HTERT RPE-1 (cell line): ENCODE data around the gene ZC3HAV1.
"Not testable (repeated sequence)": the region's sequence is repeated elsewhere in the genome, so short reads cannot be mapped to it uniquely, and the experiment has no call there.

Experiments used
- in situ Hi-C: fragments of 300-500 bp; cut with MboI; formaldehyde crosslinking; loops from 4 replicates; pipeline ENCODE4 v1.14.3; 2020; ENCODE audit warnings: low sequenced_read_pairs

The ZC3HAV1 gene

DNA sequence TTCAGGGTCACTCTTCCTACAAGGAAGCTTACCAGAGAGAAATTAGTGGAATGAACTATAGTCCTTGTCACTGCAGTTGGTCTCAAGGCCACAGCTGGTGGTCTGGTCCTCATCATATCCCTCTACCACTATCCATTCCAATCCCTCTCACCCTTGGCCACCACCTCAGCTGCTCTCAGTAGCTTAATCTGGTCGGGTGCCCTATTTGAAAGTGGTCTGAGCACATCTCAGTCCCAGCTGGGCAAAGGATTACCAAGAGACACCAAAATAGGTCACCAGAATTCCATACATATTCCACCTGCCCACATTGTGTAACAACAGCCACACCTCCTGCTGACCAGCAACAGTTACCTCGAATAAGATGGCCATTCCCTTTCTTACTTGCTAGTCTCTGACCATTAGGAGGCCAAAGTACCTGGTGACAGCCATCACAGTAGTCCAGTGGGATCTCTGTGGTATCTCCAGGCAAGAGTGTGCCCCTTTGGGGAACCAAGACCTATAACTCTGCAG is 3.3 kb upstream of the ZC3HAV1 start:
- in situ Hi-C loops, result no loop called here

DNA sequence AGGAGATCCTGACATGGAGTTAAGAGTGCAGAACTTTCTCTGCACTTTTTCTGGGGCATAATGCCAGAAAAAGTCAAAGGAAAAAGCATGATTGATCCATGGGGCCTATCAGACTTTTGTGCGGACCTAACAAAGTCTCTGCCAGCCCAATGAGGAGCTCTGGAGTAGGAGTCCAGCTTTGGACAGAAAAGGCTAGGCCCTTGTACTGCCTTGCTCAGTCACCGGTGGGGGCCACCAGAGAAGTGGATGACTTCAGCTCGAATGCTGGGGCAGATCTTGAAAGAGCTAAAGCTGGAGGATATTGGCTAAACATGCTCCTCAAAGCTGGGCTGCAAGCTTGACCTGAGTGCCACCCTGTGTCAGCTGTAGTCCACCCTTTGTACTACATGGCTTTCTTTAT is 2.8 kb upstream of the ZC3HAV1 start:
- in situ Hi-C loops, result no loop called here

DNA sequence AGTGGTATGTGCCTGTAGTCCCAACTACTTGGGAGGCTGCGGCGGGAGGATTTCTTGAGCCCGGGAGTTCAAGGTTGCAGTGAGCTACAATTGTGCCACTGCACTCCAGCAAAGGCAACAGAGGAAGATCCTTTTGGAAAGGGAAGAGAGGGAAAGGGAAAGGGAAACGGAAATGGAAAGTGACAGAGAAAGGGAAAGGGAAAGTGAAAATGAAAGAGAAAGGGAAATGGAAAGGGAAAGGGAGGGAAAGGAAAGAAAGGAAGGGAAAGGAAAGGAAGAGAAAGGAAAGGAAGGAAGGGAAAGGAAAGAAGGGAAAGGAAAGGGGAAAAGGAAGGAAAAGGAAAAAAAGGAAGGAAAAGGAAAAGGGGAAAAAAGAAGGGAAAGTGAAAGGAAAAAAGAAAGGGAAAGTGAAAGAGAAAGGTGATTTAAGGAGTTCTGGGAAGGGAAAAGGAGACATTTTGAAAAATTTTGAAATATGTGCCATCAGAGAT is 2.3 kb upstream of the ZC3HAV1 start:
- in situ Hi-C loops, result no loop called here

DNA sequence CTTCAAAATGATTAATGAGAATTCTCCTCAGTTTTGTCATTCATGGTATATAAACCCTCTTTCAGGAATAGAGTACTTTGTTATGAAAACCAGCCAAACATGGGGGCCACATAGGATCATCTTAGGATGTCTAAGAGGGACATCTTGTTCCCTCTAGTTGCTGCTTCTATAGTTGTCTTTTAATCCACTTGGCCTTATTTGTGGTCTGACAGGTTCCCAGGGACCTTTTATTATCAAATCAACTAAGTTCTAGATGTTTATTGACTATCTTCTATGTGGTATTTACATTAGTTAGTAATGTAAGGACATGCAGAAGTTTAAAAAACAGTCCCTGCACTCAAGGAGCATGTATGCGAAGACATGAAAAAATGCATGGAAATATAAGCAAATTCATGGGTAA is 1.6 kb upstream of the ZC3HAV1 start:
- in situ Hi-C loops, result no loop called here

DNA sequence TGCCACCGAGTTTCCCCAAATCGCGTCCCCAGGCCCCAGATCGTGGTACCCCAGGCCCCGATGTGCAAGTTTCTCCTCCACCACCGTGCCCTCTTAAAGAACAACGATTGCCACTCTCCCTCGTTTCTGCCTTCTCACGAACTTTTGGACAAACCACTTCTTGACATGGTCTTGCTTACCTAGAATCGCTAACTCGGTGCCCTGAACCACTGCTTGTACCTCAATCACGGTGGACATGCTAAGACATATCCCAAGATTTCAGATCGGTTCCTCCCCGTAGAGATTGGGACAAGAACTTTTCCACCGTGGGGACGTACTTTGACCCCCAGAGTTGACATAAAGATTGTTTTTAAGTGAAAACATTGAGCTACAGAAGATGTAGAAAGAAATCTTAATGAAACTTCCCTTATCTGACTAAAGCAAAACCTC is 477 bp upstream of the ZC3HAV1 start:
- in situ Hi-C loops, result no loop called here

DNA sequence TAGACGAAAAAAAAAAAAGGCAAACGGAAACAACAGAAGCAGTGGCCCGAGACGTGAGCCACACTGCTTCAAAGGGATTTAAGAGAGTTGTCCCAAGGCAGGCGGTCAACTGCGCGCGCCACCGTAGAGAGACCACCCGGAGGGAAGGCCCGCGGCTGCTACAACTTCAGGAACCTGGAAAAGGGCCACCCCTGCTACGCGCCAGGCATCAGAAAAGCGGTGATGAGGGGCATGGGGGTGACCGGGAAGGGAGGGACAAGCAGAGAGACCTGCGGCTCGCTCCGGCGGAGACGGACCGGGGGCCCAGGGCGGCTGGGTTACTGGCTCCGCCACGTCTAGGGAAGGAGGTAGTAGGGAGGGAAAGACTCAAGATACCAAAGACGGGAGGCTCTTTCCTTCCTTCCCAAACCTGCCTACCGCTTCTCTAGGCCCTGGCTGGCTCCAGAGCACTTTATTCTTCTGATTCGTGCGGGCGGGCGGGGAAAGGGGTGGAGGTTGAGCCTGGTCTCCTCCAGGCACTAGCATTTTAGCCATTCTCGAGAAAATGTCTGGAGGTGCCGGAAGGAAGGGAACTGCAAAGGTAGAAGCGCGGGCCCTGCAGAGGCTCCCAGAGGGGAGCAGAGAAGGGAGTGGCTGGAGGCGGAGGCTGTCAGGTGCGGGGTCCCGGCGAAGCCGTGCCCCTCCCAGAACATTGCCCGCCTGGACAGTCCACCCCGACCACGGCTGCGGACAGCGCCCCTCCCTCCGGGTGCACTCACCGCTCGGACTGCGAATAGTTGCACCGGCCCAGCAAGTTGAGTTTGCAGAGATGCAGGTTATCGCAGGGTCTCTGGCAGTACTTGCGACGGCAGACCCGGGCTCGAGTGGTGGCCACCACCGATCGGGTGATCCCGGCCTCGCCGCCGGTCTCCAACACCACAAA is 993 bp downstream of the ZC3HAV1 start:
- in situ Hi-C loops, result no loop called here

DNA sequence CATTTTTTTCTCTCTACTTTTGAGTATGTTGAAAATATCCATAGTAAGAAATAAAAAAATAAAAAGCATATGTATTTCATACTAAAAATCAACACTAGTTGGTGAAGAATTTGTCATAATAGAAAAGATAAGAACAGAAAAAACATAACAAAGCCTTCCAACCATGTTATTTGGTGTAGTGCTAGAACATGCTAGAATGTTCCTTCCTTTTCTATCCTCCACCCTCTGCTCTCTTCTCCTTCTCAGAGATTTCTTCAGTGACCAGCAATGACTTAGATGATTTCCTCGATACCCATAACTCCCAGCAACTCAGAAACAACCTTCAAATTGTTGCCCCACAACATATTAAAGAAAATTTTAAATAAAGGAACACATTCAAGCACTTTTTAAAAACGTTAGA is 2.6 kb downstream of the ZC3HAV1 start:
- in situ Hi-C loops, result no loop called here

DNA sequence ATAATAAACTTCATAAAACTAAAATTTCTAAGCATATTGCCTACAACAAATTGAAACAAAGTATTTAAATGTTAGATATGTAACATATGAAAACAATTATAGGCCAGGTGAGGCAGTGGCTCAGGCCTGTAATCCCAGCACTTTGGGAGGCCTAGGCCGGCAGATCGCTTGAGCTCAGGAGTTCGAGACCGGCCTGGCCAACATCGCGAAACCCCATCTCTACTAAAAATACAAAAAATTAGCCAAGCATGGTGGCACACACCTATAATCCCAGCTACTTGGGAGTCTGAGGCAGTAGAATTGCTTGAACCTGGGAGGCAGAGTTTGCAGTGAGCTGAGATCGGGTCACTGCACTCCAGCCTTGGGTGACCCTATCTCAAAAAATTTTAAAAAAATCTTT is 3.3 kb downstream of the ZC3HAV1 start:
- in situ Hi-C loops, result not testable (repeated sequence)

DNA sequence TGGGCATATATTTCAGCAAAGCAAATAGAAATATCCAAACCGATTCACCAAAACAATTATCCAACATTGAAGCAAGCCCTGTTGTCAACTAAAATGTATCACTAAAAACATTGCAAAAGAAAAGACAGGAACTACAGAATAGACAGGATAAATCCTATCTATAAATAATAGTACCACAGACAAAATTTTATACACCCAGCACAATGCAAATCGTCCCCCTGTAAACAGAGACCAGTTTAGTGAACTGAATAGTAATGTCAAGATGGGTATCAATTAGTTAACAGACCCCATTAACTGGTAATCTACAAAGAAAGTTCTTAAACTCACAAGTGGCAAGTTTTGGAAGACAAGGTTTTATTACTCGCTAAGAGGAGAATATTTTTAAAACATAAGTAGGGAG is 4.0 kb downstream of the ZC3HAV1 start:
- in situ Hi-C loops, result no loop called here

DNA sequence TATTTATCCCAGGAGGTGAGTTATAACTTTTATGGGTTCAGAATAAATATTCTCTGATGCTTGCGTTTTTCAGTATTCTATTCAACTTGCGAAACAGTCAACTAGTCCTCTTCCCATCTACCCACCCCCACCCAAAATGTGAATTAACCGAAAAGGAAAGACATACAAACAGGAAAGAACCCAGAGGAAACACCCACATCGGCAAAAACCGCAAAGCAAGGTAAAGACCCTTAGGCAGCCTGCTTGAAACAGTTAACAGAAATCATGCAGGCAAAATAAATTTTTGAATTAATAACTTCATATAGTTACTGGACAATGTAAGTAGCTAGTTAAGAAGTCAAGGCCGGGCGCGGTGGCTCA is 5.4 kb downstream of the ZC3HAV1 start:
- in situ Hi-C loops, result no loop called here

DNA sequence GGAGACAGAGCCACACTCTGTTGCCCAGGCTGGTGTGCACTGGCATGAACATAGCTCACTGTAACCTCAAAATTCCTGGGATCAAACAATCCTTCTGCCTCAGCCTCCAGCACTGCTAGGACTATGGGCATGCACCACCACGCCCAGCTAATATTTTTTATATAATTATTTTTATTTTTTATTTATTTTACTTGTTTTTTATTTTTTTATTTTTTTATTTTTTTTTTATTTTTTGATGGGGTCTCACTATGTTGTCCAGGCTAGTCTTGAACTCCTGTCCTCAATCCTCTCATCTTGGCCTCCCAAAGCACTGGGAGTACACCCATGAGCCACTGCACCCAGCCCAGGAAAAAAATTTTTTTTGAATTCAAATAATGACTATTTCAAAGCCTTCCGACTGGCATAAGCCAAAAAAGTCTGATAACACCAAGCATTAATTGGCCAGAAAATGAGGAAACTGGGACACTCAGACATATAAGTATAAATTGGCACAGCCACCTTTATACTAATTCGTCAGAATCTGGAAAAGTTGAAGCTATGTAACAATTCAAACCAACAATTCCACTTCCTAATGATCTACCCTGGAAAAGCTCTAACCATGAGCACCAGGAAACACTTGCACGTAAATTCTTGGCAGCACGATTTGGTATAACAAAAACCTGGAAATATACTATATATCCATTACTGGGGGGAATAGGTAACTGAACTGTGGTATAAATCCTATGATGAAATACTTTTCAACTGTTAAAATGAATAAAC is 6.3 kb downstream of the ZC3HAV1 start:
- in situ Hi-C loops, result no loop called here

DNA sequence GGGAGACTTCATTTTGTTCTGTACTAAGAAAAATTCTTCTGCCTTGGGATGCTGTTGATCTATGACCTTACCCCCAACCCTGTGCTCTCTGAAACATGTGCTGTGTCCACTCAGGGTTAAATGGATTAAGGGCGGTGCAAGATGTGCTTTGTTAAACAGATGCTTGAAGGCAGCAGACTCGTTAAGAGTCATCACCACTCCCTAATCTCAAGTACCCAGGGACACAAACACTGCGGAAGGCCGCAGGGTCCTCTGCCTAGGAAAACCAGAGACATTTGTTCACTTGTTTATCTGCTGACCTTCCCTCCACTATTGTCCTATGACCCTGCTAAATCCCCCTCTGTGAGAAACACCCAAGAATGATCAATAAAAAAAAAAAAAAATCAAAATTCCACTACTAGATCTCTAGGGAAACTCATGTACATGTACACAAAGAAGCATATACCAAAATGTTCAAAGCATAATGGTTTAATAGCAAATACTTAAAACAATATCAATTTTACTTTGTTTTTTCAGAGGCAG is 7.8 kb downstream of the ZC3HAV1 start:
- in situ Hi-C loops, result not testable (repeated sequence)

DNA sequence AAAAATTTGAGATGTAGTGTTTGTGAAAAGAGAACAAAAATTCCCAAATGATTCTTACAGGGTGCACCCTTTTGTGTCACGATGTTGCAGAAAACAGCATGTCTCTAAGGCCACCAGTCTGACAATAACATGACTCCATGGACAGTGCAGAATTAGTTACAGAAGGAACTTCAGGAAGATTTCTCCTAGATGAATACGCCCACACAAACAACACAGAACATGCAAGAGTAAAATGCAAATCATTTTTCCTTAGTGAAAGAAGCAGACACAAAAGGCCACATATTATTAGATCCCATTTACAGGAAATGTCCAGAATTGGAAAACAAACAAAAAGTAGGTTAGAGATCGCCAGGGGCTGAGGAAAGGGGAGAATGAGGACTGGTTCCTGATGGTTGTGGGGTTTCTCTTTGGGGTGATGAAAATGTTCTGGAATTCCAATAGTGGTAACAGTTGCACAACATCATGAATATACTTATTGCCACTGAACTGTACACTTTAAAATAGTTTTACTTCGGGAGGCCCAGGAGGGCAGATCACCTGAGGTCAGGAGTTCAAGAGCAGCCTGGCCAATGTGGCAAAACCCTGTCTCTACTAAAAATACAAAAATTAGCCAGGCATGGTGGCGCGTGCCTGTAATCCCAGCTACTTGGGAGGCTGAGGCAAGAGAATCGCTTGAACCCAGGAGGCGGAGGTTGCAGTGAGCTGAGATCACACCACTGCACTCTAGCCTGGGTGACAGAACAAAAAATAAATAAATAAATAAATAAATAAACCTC is 10.2 kb downstream of the ZC3HAV1 start:
- in situ Hi-C loops, result no loop called here

DNA sequence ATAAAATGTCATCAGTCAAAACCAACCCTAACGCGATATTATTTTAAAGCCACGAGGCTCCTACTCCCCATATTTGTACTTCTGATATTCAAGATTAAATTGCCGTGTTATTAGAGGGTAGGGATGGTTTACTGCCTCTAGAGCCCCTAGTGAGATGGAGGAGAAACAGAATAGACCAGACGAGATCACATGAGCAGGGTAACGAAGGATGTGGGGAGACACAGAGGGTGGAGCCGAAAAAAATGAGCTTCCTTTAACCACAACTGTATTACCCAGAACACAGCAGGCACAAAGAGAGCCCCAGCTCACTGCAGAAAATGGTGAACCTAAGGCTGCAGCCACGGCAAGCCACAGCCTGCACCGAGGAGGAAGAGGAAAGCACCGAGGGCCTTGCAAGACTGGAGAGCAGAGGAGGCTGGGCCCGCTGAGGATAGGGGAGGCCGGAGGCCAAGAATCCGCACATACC is 14.3 kb downstream of the ZC3HAV1 start:
- in situ Hi-C loops, result no loop called here

DNA sequence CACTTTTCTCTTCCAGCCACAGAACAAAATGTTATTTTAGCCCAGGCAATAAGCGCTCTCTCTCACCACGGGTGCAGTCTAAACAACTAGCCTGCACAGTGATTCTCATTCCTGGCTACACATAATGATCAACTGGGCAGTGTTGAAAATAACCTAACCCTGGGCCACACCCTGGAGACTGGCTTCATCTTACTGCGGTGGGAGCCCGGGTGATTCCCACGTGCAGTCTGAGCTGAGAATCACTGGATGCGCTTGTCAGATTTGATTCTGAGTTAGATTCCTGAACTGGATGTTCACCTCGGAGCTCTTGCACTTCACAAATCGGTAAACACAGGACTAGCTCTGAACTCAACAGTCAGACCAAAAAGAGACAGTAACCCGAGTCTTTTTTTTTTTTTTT is 14.9 kb downstream of the ZC3HAV1 start:
- in situ Hi-C loops, result no loop called here

DNA sequence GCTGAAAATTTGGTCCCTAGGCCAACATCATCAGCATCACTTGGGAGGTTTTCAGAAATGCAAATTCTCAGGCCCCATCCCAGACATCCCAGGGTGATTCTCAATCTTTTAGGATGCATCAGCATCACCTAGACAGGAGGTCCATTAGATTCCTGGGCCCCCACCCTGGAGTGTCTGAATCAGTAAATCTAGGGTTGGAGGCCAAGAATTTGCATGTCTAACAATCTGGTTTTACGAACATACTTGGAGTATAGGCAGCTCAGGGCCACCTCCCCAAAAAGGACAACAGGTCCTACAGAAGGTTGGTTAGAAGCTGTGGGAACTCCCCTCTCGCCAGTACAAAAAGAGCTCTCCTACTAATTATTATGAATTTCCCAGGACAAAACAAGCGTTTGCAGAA is 15.5 kb downstream of the ZC3HAV1 start:
- in situ Hi-C loops, result no loop called here

DNA sequence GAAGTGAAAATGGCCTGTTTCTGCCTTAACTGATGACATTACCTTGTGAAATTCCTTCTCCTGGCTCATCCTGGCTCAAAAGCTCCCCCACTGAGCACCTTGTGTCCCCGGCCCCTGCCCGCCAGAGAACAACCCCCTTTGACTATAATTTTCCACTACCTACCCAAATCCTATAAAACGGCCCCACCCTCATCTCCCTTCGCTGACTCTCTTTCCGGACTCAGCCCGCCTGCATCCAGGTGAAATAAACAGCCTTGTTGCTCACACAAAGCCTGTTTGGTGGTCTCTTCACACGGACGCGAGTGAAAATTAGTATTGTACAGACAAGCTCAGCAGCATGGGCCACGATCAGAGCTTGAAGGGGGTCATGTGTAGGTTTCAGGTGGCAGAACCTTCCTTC is 16.0 kb downstream of the ZC3HAV1 start:
- in situ Hi-C loops, result not testable (repeated sequence)

DNA sequence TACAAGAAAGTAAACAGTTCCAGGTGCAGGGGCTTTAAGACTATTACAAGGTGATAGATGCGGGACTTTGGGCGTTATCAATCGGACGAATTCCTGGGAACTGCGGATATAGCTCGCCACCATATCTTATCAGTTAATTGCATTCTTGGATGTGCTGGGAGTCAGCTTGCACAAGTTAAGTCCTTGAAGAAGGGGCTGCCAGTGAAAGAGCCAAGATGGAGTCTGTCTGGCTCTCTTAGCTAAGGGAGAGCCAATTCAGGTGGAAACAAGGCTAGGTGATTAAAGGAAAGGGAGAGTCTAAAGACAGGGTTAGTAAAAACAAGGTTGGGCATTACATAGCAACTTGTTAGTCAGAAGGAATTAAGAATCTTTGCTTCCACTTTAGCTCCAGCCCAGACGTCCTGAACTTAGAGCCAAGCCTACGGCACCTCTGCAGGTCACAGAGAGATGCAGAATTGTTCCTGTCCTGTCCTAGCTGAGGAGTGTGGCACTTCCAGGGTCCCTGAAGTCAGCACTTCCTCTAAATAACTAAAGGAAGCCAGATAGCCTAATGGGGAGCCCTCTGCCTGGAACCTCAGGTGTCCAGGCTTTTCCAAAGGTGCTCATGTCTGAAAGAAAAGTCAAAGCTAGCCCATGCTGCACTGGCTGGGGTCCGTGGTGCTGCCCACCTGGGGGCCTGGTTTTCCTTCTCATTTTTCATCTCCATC is 17.3 kb downstream of the ZC3HAV1 start:
- in situ Hi-C loops, result no loop called here

DNA sequence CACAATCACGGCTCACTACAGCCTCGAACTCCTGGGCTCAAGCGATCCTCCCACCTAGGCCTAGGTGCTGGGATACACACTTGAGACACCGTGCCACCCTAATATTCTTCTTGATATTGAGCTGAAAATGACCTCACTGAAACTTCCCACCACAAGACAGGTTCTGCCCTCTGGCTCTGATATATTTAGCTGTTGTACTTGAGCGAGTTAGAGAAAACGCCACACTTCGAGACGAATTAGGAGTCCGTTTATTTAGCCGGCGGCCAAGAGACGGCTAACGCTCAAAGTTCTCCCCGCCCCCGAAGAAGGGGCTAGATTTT is 17.9 kb downstream of the ZC3HAV1 start:
- in situ Hi-C loops, result no loop called here

DNA sequence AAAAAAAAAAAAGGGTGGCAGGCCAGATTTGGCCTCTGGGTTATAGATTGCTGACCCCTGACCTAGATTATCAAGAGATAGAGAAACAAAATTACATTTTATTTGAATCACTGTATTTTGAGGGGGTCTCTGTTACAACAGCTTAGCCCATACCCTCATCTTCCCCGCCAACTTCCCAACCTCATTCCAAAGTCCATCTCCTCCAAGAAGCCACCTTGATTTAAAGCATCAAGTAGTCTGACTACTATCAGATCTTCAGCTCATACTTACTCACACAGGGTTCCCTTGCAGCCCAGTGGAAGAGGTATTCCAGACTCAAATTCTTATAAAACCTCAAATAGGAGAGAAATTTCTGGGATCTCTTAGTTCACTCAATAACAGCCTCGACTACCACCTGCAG is 20.4 kb downstream of the ZC3HAV1 start:
- in situ Hi-C loops, result no loop called here
